Testis (tissue), 3 donors: ENCODE measurements around the gene PLA2G4F. TPM values are rescaled to one million over a fixed set of nuclear protein-coding genes. Genes with fewer than 3 reads are reported as not detected.

ENCODE experiments used
- DNase-seq: peaks from one replicate; pipeline ENCODE4 v3.0.0-alpha.2; 2019
- H3K27ac ChIP-seq, 2 donors: fragments of 200-600 bp; sonication (generic); one replicate each; pipeline ENCODE4 v1.5.1; 2019
- H3K27me3 ChIP-seq: fragments of 200-600 bp; sonication (generic); one replicate; pipeline ENCODE4 v1.5.1; 2019
- H3K36me3 ChIP-seq: fragments of 200-600 bp; sonication (generic); one replicate; pipeline ENCODE4 v1.5.1; 2017; ENCODE audit warnings: low read depth; ENCODE audit errors: missing control alignments
- H3K4me1 ChIP-seq: fragments of 200-600 bp; sonication (generic); one replicate; pipeline ENCODE4 v1.5.1; 2019
- H3K4me3 ChIP-seq, 2 donors: fragments of 200-600 bp; sonication (generic); one replicate each; pipeline ENCODE4 v1.5.1; 2017 to 2019
- H3K9me3 ChIP-seq: fragments of 200-600 bp; sonication (generic); one replicate; pipeline ENCODE4 v1.5.1; 2017
- CTCF ChIP-seq, 3 experiments: fragments of 450-650 bp in 2 of 3; fragments of 200-600 bp in 1 of 3; sonication (generic) in 1 of 3; IDR thresholded peaks; one replicate each; pipeline ENCODE4 v1.5.1; 2016 to 2019; ENCODE audit warnings: antibody characterized with exemption in 3 of 3, mild to moderate bottlenecking in 2 of 3, moderate library complexity in 1 of 3
- POLR2A ChIP-seq: fragments of 450-650 bp; IDR thresholded peaks from one replicate; pipeline ENCODE4 v1.6.1; 2017; ENCODE audit warnings: antibody characterized with exemption, mild to moderate bottlenecking, moderate library complexity
- WGBS, 2 donors: methylation state at CpG; one replicate each; pipeline ENCODE4 v1.1.5; 2018; 5-methylcytosine and 5-hydroxymethylcytosine counted together
- intact Hi-C: fragments of 100-400 bp; cut with DNase I; formaldehyde crosslinking; loops from one replicate; pipeline ENCODE4 v1.15.1; 2023; ENCODE audit warnings: low total_unique reads
- polyA plus RNA-seq: library from polyadenylated mRNA; stranded (reverse); fragments of 350-450 nt; fragmentation: Illumina TruSeq; extraction: RNeasy Lipid Tissue Mini Kit (QIAGEN cat#74804); gene quantifications from one replicate; pipeline ENCODE4 v1.2.3, GENCODE V29; 2014; ENCODE audit warnings: low read depth, low replicate concordance; ENCODE audit not compliant: insufficient read depth
- total RNA-seq, 2 donors: library from RNA; depleted of rRNA; stranded (reverse); fragments of >200 nt; gene quantifications; one replicate each; pipeline ENCODE4 v1.2.3, GENCODE V29; 2016

The PLA2G4F gene
- total and polyA plus RNA-seq, 3 donors from 2014 or later = 0.12 to 0.31 (median 0.15) TPM

- DNase-seq = no peak
- H3K4me1 ChIP-seq = no peaks in the 10 kb centered on the region
- intact Hi-C loops = no loop called here
- no peak overlapping the region for H3K27ac ChIP-seq
- H3K9me3 ChIP-seq = no peaks in the 10 kb centered on the region
- no peak overlapping the region for H3K4me3 ChIP-seq
- H3K36me3 ChIP-seq = no peaks in the 10 kb centered on the region
- WGBS, 2 donors = 67 to 89% methylated on average over 7 to 8 of the region's 8 CpGs
- H3K27me3 ChIP-seq = no peaks in the 10 kb centered on the region
- TF ChIP-seq POLR2A = no peak
- TF ChIP-seq CTCF (IDR thresholded peaks at IDR 0.05) = no peak
Measured at GRCh38 chr15:42130246-42130986, 26.0 kb downstream of the PLA2G4F start.

GRCh38 chr15:42129364-42129763 is 27.1 kb downstream of the PLA2G4F start:
- Histone ChIP-seq H3K4me1 (no peaks in the 10 kb centered on the region), H3K9me3 (no peaks in the 10 kb centered on the region), H3K27me3 (no peaks in the 10 kb centered on the region), H3K4me3 (no peak overlapping the region), H3K36me3 (no peaks in the 10 kb centered on the region), H3K27ac (no peak overlapping the region)
- no peak for DNase-seq
- WGBS, 2 donors = 91 to 94% methylated on average over 2 of the region's 2 CpGs
- TF ChIP-seq CTCF (IDR thresholded peaks at IDR 0.05) (no peak), POLR2A (no peak)
- intact Hi-C loops = no loop called here

GRCh38 chr15:42128476-42128875 is 28.0 kb downstream of the PLA2G4F start:
- WGBS, 2 donors = 59 to 63% methylated on average over 6 of the region's 6 CpGs
- intact Hi-C loops = no loop called here
- Histone ChIP-seq H3K9me3 (no peaks in the 10 kb centered on the region), H3K4me1 (no peaks in the 10 kb centered on the region), H3K27ac (no peak overlapping the region), H3K27me3 (no peaks in the 10 kb centered on the region), H3K36me3 (no peaks in the 10 kb centered on the region), H3K4me3 (no peak overlapping the region)
- TF ChIP-seq CTCF (IDR thresholded peaks at IDR 0.05) = no peak
- no peak for TF ChIP-seq POLR2A
- no peak for DNase-seq

- Histone ChIP-seq H3K4me3 (no peak overlapping the region), H3K4me1 (no peaks in the 10 kb centered on the region), H3K27ac (no peak overlapping the region), H3K9me3 (no peaks in the 10 kb centered on the region), H3K27me3 (no peaks in the 10 kb centered on the region), H3K36me3 (no peaks in the 10 kb centered on the region)
- TF ChIP-seq POLR2A (no peak), CTCF (IDR thresholded peaks at IDR 0.05) (no peak)
- intact Hi-C loops = no loop called here
- DNase-seq = no peak
- 67 to 89% methylated on average over 1 to 3 of the region's 3 CpGs for WGBS, 2 donors
Measured at GRCh38 chr15:42123546-42123945, 32.9 kb downstream of the PLA2G4F start.

- WGBS, 2 donors = 39% methylated on average over 2 of the region's 2 CpGs; no CpG with 5 or more reads in 1 of the 2 donors
Measured at GRCh38 chr15:42121682-42122081, 34.8 kb downstream of the PLA2G4F start.

More at GRCh38 chr15:42121682-42122081, 34.8 kb downstream of the PLA2G4F start:
- Histone ChIP-seq H3K9me3 (no peaks in the 10 kb centered on the region), H3K36me3 (no peaks in the 10 kb centered on the region), H3K27me3 (no peaks in the 10 kb centered on the region), H3K4me1 (no peaks in the 10 kb centered on the region), H3K4me3 (no peak overlapping the region), H3K27ac (no peak overlapping the region)
- no peak for DNase-seq
- intact Hi-C loops = no loop called here
- TF ChIP-seq POLR2A (no peak), CTCF (IDR thresholded peaks at IDR 0.05) (no peak)
